Activated CD4-positive, CD25-positive, alpha-beta regulatory T cell treated with anti-CD3 and anti-CD28 coated beads, Interleukin-2, amount 50 U/mL, for 16 hours (primary cell): ENCODE data around the gene CLUH.
"Not testable (repeated sequence)": the region's sequence is repeated elsewhere in the genome, so short reads cannot be mapped to it uniquely, and the experiment has no call there.

Experiments used
- DNase-seq: peaks from one replicate; pipeline ENCODE4 v3.0.0-alpha.2; 2020; ENCODE audit warnings: low read depth, low spot score

CLUH gene

GRCh38 chr17:2688351-2689342 is 22.9 kb downstream of the CLUH start:
- no peak for DNase-seq

GRCh38 chr17:2687074-2687418 is 24.5 kb downstream of the CLUH start:
- no peak for DNase-seq

- no peak for DNase-seq
These were observed 25.9 kb downstream of the CLUH start for GRCh38 chr17:2685696-2686095.

- no peak for DNase-seq
These were observed 27.0 kb downstream of the CLUH start for GRCh38 chr17:2684549-2684948.

- DNase-seq, result no peak
These were observed 27.7 kb downstream of the CLUH start for GRCh38 chr17:2683912-2684311.

GRCh38 chr17:2682176-2682938 is 29.2 kb downstream of the CLUH start:
- no peak for DNase-seq

GRCh38 chr17:2681650-2682049 is 29.9 kb downstream of the CLUH start:
- DNase-seq, result no peak

- DNase-seq, result no peak
These were observed 30.6 kb downstream of the CLUH start for GRCh38 chr17:2680961-2681360.

- not testable (repeated sequence) for DNase-seq
These were observed 32.3 kb downstream of the CLUH start for GRCh38 chr17:2679247-2679646.

GRCh38 chr17:2672026-2672425 is 39.5 kb downstream of the CLUH start:
- DNase-seq, result no peak

- not testable (repeated sequence) for DNase-seq
These were observed 51.2 kb downstream of the CLUH start for GRCh38 chr17:2660410-2660809.

GRCh38 chr17:2659337-2659736 is 52.2 kb downstream of the CLUH start:
- not testable (repeated sequence) for DNase-seq

GRCh38 chr17:2656283-2656682 is 55.3 kb downstream of the CLUH start:
- DNase-seq, result no peak

GRCh38 chr17:2655546-2655945 is 56.0 kb downstream of the CLUH start:
- no peak for DNase-seq

- not testable (repeated sequence) for DNase-seq
These were observed 58.7 kb downstream of the CLUH start for GRCh38 chr17:2652911-2653310.

- no peak for DNase-seq
These were observed 62.4 kb downstream of the CLUH start for GRCh38 chr17:2649191-2649590.

GRCh38 chr17:2647957-2648356 is 63.6 kb downstream of the CLUH start:
- no peak for DNase-seq

- no peak for DNase-seq
These were observed 66.6 kb downstream of the CLUH start for GRCh38 chr17:2644971-2645370.
